GM23338 (cell line): ENCODE measurements around the gene TMUB1. TPM values are rescaled to one million over a fixed set of nuclear protein-coding genes. Genes with fewer than 3 reads are reported as not detected.

Source experiments
- ATAC-seq: fragments of 200-7000 bp; cut with Tn5 transposase; 3 replicates; pipeline ENCODE4 v1.9.1; 2020
- DNase-seq: peaks from one replicate; pipeline ENCODE4 v3.0.0-alpha.2; 2015; ENCODE audit warnings: low spot score
- H2AFZ ChIP-seq: fragments of 200-600 bp; sonication (generic); 2 replicates; pipeline ENCODE4 v1.8.0; 2016; ENCODE audit warnings: antibody characterized with exemption, mild to moderate bottlenecking, moderate library complexity
- H3F3A ChIP-seq: fragments of 200-600 bp; sonication (generic); replicated peaks from 2 replicates; pipeline ENCODE4 v1.8.0; 2017; ENCODE audit warnings: antibody characterized with exemption, mixed run types, low read depth
- H3K27ac ChIP-seq: fragments of 200-600 bp; sonication (generic); 2 replicates; pipeline ENCODE4 v1.6.1; 2016; ENCODE audit warnings: low read depth
- H3K27me3 ChIP-seq: fragments of 200-600 bp; sonication (generic); 2 replicates; pipeline ENCODE4 v1.8.0; 2016; ENCODE audit warnings: mild to moderate bottlenecking, mixed run types, moderate library complexity; ENCODE audit not compliant: insufficient read depth
- H3K36me3 ChIP-seq: fragments of 200-600 bp; sonication (generic); 2 replicates; pipeline ENCODE4 v1.8.0; 2016; ENCODE audit warnings: mild to moderate bottlenecking; ENCODE audit not compliant: insufficient read depth
- H3K4me1 ChIP-seq: fragments of 200-600 bp; sonication (generic); 2 replicates; pipeline ENCODE4 v1.8.0; 2016; ENCODE audit warnings: mild to moderate bottlenecking, moderate library complexity; ENCODE audit not compliant: insufficient read depth
- H3K4me2 ChIP-seq: fragments of 200-600 bp; sonication (generic); 2 replicates; pipeline ENCODE4 v1.7.1; 2017; ENCODE audit warnings: mixed run types
- H3K4me3 ChIP-seq: fragments of 200-600 bp; sonication (generic); 2 replicates; pipeline ENCODE4 v1.6.1; 2016; ENCODE audit warnings: mixed run types
- H3K79me2 ChIP-seq: fragments of 200-600 bp; sonication (generic); replicated peaks from 2 replicates; pipeline ENCODE4 v1.8.0; 2017; ENCODE audit warnings: mild to moderate bottlenecking; ENCODE audit not compliant: insufficient read depth
- H3K9me2 ChIP-seq: fragments of 200-600 bp; sonication (generic); 2 replicates; pipeline ENCODE4 v1.8.0; 2017; ENCODE audit not compliant: insufficient read depth
- H4K20me1 ChIP-seq: fragments of 200-600 bp; sonication (generic); replicated peaks from 2 replicates; pipeline ENCODE4 v1.8.0; 2017; ENCODE audit warnings: mild to moderate bottlenecking; ENCODE audit not compliant: insufficient read depth
- H3K27ac Mint-ChIP-seq: 2 replicates; pipeline ENCODE4 v1.8.0; 2020; ENCODE audit warnings: inconsistent platforms, mild to moderate bottlenecking, moderate library complexity, mixed read lengths
- H3K27me3 Mint-ChIP-seq: 3 replicates; pipeline ENCODE4 v1.8.0; 2022; ENCODE audit warnings: low read depth, mild to moderate bottlenecking, moderate library complexity, mixed read lengths, inconsistent platforms; ENCODE audit not compliant: insufficient read depth, poor library complexity
- H3K36me3 Mint-ChIP-seq: 3 replicates; pipeline ENCODE4 v1.8.0; 2021; ENCODE audit warnings: low read depth, mild to moderate bottlenecking, inconsistent platforms, moderate library complexity, mixed read lengths
- H3K4me1 Mint-ChIP-seq: 3 replicates; pipeline ENCODE4 v1.8.0; 2020; ENCODE audit warnings: mild to moderate bottlenecking, inconsistent platforms, mixed read lengths
- H3K4me3 Mint-ChIP-seq: 3 replicates; pipeline ENCODE4 v1.8.0; 2021; ENCODE audit warnings: moderate library complexity, mild to moderate bottlenecking, inconsistent platforms, mixed read lengths
- H3K9me3 Mint-ChIP-seq: 3 replicates; pipeline ENCODE4 v1.8.0; 2020; ENCODE audit warnings: moderate library complexity, mild to moderate bottlenecking, inconsistent platforms, mixed read lengths
- CREB1 ChIP-seq: fragments of 250-450 bp; sonication (Bioruptor Pico); IDR thresholded peaks from 2 replicates; pipeline ENCODE4 v1.5.0; 2020; ENCODE audit warnings: low read depth, mild to moderate bottlenecking, moderate library complexity
- CTCF ChIP-seq, 2 experiments: fragments of 200-600 bp in 1 of 2; sonication (generic) in 1 of 2; conservative IDR thresholded peaks; 2 replicates each; pipeline versions ENCODE4 v1.5.1 to v1.6.1; 2016 to 2017; ENCODE audit warnings: antibody characterized with exemption in 2 of 2, low read depth in 2 of 2, mild to moderate bottlenecking in 2 of 2, moderate library complexity in 1 of 2
- EZH2 ChIP-seq: fragments of 200-600 bp; sonication (generic); IDR thresholded peaks from one replicate; pipeline ENCODE4 v1.8.0; 2017; ENCODE audit warnings: antibody characterized with exemption, mild to moderate bottlenecking, low read depth; ENCODE audit not compliant: unreplicated experiment
- EZH2phosphoT487 ChIP-seq: fragments of 200-600 bp; sonication (generic); IDR thresholded peaks from one replicate; pipeline ENCODE4 v1.8.1; 2018; ENCODE audit warnings: antibody characterized with exemption; ENCODE audit not compliant: unreplicated experiment
- NANOG ChIP-seq: IDR thresholded peaks from 2 replicates; pipeline ENCODE4 v1.6.1; 2016; ENCODE audit warnings: antibody characterized with exemption, borderline replicate concordance
- POLR2AphosphoS5 ChIP-seq: IDR thresholded peaks from 2 replicates; pipeline ENCODE4 v1.6.1; 2016; ENCODE audit warnings: antibody characterized with exemption, low read depth
- STAT1 ChIP-seq: IDR thresholded peaks from one replicate; pipeline ENCODE4 v1.6.1; 2016; ENCODE audit warnings: antibody characterized with exemption; ENCODE audit not compliant: unreplicated experiment
- ZNF114 ChIP-seq: fragments of 250-450 bp; sonication (Bioruptor Pico); IDR thresholded peaks from 2 replicates; pipeline ENCODE4 v1.5.0; 2020; ENCODE audit warnings: mild to moderate bottlenecking, moderate library complexity
- polyA plus RNA-seq: library from polyadenylated mRNA; unstranded; fragments of >200 nt; fragmentation: Nextera tagmentation; extraction: Ambion mirVana; gene quantifications from 2 replicates; pipeline ENCODE4 v1.2.1, GENCODE V29; 2016
- total RNA-seq: library from RNA; depleted of rRNA; stranded (reverse); fragments of >200 nt; shearing (Covaris generic); gene quantifications from 2 replicates; pipeline ENCODE4 v1.2.3, GENCODE V29; 2014
- TF ChIP-seq, protein P1 (sequence below): fragments of 250-450 bp; sonication (Bioruptor Pico); IDR thresholded peaks from 2 replicates; pipeline ENCODE4 v1.5.0; 2020; ENCODE audit warnings: mild to moderate bottlenecking, moderate library complexity
- TF ChIP-seq, protein P2 (sequence below): IDR thresholded peaks from 2 replicates; pipeline ENCODE4 v1.6.1; 2016; ENCODE audit warnings: antibody characterized with exemption
- TF ChIP-seq, protein P3 (sequence below): IDR thresholded peaks from one replicate; pipeline ENCODE4 v1.6.1; 2018; ENCODE audit warnings: antibody characterized with exemption; ENCODE audit not compliant: unreplicated experiment

The TMUB1 gene
- total and polyA plus RNA-seq, 2 experiments from 2014 or later = 47.6 to 61.1 TPM

- TF ChIP-seq, protein P1, sequence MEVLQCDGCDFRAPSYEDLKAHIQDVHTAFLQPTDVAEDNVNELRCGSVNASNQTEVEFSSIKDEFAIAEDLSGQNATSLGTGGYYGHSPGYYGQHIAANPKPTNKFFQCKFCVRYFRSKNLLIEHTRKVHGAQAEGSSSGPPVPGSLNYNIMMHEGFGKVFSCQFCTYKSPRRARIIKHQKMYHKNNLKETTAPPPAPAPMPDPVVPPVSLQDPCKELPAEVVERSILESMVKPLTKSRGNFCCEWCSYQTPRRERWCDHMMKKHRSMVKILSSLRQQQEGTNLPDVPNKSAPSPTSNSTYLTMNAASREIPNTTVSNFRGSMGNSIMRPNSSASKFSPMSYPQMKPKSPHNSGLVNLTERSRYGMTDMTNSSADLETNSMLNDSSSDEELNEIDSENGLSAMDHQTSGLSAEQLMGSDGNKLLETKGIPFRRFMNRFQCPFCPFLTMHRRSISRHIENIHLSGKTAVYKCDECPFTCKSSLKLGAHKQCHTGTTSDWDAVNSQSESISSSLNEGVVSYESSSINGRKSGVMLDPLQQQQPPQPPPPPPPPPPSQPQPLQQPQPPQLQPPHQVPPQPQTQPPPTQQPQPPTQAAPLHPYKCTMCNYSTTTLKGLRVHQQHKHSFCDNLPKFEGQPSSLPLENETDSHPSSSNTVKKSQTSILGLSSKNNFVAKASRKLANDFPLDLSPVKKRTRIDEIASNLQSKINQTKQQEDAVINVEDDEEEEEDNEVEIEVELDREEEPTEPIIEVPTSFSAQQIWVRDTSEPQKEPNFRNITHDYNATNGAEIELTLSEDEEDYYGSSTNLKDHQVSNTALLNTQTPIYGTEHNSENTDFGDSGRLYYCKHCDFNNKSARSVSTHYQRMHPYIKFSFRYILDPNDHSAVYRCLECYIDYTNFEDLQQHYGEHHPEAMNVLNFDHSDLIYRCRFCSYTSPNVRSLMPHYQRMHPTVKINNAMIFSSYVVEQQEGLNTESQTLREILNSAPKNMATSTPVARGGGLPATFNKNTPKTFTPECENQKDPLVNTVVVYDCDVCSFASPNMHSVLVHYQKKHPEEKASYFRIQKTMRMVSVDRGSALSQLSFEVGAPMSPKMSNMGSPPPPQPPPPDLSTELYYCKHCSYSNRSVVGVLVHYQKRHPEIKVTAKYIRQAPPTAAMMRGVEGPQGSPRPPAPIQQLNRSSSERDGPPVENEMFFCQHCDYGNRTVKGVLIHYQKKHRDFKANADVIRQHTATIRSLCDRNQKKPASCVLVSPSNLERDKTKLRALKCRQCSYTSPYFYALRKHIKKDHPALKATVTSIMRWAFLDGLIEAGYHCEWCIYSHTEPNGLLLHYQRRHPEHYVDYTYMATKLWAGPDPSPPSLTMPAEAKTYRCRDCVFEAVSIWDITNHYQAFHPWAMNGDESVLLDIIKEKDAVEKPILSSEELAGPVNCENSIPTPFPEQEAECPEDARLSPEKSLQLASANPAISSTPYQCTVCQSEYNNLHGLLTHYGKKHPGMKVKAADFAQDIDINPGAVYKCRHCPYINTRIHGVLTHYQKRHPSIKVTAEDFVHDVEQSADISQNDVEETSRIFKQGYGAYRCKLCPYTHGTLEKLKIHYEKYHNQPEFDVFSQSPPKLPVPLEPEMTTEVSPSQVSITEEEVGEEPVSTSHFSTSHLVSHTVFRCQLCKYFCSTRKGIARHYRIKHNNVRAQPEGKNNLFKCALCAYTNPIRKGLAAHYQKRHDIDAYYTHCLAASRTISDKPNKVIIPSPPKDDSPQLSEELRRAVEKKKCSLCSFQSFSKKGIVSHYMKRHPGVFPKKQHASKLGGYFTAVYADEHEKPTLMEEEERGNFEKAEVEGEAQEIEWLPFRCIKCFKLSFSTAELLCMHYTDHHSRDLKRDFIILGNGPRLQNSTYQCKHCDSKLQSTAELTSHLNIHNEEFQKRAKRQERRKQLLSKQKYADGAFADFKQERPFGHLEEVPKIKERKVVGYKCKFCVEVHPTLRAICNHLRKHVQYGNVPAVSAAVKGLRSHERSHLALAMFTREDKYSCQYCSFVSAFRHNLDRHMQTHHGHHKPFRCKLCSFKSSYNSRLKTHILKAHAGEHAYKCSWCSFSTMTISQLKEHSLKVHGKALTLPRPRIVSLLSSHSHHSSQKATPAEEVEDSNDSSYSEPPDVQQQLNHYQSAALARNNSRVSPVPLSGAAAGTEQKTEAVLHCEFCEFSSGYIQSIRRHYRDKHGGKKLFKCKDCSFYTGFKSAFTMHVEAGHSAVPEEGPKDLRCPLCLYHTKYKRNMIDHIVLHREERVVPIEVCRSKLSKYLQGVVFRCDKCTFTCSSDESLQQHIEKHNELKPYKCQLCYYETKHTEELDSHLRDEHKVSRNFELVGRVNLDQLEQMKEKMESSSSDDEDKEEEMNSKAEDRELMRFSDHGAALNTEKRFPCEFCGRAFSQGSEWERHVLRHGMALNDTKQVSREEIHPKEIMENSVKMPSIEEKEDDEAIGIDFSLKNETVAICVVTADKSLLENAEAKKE = no peak
- TF ChIP-seq POLR2AphosphoS5 = no peak
- TF ChIP-seq NANOG = no peak
Measured at GRCh38 chr7:151075662-151075971, 7.7 kb downstream of the TMUB1 start (continued).

- ATAC-seq (no peak), DNase-seq (no peak)
- Mint-ChIP-seq H3K36me3 (peaks cover 49% of the 10 kb centered on the region), H3K4me3 (no peak overlapping the region; the same call in 2 of the 3 replicates), H3K4me1 (peaks cover 28% of the 10 kb centered on the region), H3K9me3 (peaks cover 2% of the 10 kb centered on the region; the same call in 1 of the 3 replicates), H3K27me3 (peaks cover 26% of the 10 kb centered on the region), H3K27ac (no peak overlapping the region)
- H4K20me1 ChIP-seq = peaks cover 12% of the 10 kb centered on the region
- H3K4me2 ChIP-seq = no peak overlapping the region
- no peaks in the 10 kb centered on the region for H3K9me2 ChIP-seq
- H3K4me1 ChIP-seq = peaks cover 25% of the 10 kb centered on the region
- 0 out of 2 replicates have a peak, but pooled peaks cover 15% of the 10 kb centered on the region for H3F3A ChIP-seq
- no peak overlapping the region for H3K27ac ChIP-seq
- no peaks in the 10 kb centered on the region for H3K27me3 ChIP-seq
- peaks cover 3% of the 10 kb centered on the region; the same call in 1 of the 2 replicates for H3K79me2 ChIP-seq
- H3K36me3 ChIP-seq = peaks cover 5% of the 10 kb centered on the region; the same call in 1 of the 2 replicates
- H2AFZ ChIP-seq = no peak overlapping the region
- no peak overlapping the region for H3K4me3 ChIP-seq
- TF ChIP-seq ZNF114 (CRISPR knock-in tag) (no peak), EZH2 (no peak), EZH2phosphoT487 (no peak), CTCF (conservative IDR thresholded peaks at IDR 0.05; ENCODE audit: low read depth in 2 of 2) (no peak), STAT1 (no peak), CREB1 (CRISPR knock-in tag) (no peak)
- TF ChIP-seq, protein P2, sequence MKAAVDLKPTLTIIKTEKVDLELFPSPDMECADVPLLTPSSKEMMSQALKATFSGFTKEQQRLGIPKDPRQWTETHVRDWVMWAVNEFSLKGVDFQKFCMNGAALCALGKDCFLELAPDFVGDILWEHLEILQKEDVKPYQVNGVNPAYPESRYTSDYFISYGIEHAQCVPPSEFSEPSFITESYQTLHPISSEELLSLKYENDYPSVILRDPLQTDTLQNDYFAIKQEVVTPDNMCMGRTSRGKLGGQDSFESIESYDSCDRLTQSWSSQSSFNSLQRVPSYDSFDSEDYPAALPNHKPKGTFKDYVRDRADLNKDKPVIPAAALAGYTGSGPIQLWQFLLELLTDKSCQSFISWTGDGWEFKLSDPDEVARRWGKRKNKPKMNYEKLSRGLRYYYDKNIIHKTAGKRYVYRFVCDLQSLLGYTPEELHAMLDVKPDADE = no peak
- TF ChIP-seq, protein P3, sequence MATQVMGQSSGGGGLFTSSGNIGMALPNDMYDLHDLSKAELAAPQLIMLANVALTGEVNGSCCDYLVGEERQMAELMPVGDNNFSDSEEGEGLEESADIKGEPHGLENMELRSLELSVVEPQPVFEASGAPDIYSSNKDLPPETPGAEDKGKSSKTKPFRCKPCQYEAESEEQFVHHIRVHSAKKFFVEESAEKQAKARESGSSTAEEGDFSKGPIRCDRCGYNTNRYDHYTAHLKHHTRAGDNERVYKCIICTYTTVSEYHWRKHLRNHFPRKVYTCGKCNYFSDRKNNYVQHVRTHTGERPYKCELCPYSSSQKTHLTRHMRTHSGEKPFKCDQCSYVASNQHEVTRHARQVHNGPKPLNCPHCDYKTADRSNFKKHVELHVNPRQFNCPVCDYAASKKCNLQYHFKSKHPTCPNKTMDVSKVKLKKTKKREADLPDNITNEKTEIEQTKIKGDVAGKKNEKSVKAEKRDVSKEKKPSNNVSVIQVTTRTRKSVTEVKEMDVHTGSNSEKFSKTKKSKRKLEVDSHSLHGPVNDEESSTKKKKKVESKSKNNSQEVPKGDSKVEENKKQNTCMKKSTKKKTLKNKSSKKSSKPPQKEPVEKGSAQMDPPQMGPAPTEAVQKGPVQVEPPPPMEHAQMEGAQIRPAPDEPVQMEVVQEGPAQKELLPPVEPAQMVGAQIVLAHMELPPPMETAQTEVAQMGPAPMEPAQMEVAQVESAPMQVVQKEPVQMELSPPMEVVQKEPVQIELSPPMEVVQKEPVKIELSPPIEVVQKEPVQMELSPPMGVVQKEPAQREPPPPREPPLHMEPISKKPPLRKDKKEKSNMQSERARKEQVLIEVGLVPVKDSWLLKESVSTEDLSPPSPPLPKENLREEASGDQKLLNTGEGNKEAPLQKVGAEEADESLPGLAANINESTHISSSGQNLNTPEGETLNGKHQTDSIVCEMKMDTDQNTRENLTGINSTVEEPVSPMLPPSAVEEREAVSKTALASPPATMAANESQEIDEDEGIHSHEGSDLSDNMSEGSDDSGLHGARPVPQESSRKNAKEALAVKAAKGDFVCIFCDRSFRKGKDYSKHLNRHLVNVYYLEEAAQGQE = no peak
Measured at GRCh38 chr7:151074817-151075661, 8.3 kb downstream of the TMUB1 start.
